Psoas muscle (tissue), 8 donors: ENCODE results near the gene PITPNC1. TPM values are rescaled to one million over a fixed set of nuclear protein-coding genes. Genes with fewer than 3 reads are reported as not detected.

Experiments used
- ATAC-seq, 4 donors: fragments of 200-7000 bp; cut with Tn5 transposase; one replicate each; pipeline ENCODE4 v1.9.1; 2020; ENCODE audit warnings: moderate library complexity in 3 of 4, mild to moderate bottlenecking in 2 of 4
- DNase-seq, 2 donors: peaks; one replicate each; pipeline ENCODE4 v3.0.0-alpha.2; 2020
- H3K27ac ChIP-seq: fragments of 200-600 bp; one replicate; pipeline ENCODE4 v1.8.0; 2022
- H3K27me3 ChIP-seq, 3 donors: fragments of 200-600 bp in 1 of 3; one replicate each; pipeline versions ENCODE4 v1.6.1 to v1.8.0; 2013 to 2022; ENCODE audit warnings: low read length in 2 of 3, mild to moderate bottlenecking in 2 of 3, moderate library complexity in 1 of 3; ENCODE audit not compliant: insufficient read depth in 3 of 3
- H3K36me3 ChIP-seq, 2 donors: fragments of 200-600 bp in 1 of 2; one replicate each; pipeline versions ENCODE4 v1.6.1 to v1.8.0; 2013 to 2022; ENCODE audit warnings: low read depth in 1 of 2, mild to moderate bottlenecking in 1 of 2, moderate library complexity in 1 of 2; ENCODE audit not compliant: insufficient read depth in 1 of 2
- H3K4me1 ChIP-seq: fragments of 200-600 bp; one replicate; pipeline ENCODE4 v1.8.0; 2022
- H3K4me3 ChIP-seq: fragments of 200-600 bp; one replicate; pipeline ENCODE4 v1.8.0; 2022; ENCODE audit warnings: mild to moderate bottlenecking
- H3K9me3 ChIP-seq: fragments of 200-600 bp; one replicate; pipeline ENCODE4 v1.8.0; 2022
- WGBS, 3 donors: extraction: QIAGEN DNeasy Blood & Tissue Kit; methylation state at CpG; one replicate each; pipeline versions ENCODE4 v1.1.6 to v1.1.7; 2013; 5-methylcytosine and 5-hydroxymethylcytosine counted together
- intact Hi-C, 2 donors: fragments of 100-400 bp; cut with DNase I; formaldehyde crosslinking; loops; one replicate each; pipeline versions ENCODE4 v1.11.0 to v1.14.2; 2022
- polyA plus RNA-seq, 3 donors: library from polyadenylated mRNA; stranded (reverse); fragments of 200-250 nt; gene quantifications; one replicate each; pipeline ENCODE4 v1.2.3, GENCODE V29; 2013
- total RNA-seq, 4 donors: library from RNA; stranded (reverse); fragmentation: NEBNext Ultra II Directional in 2 of 4; extraction: Animal tissue kit (Norgen Biotek cat#: 25700) in 2 of 4; gene quantifications; one replicate each; pipeline versions ENCODE4 v1.2.1 to v1.2.4, GENCODE V29; 2021 to 2023
- TF ChIP-seq, protein P1 (sequence below): fragments of 200-600 bp; IDR thresholded peaks from one replicate; pipeline ENCODE4 v1.8.0; 2022; ENCODE audit warnings: antibody characterized with exemption
- donor health status: healthy with polysubstance abuse.
- donor health status: DM: no; HTN: no; CAD: no; lungs with moderate emphysema.
- donor health status: Bipolar disorder and iron deficiency.
- donor health status: healthy.
- donor health status: DM: yes; HTN: yes; CAD: no.
- donor health status: DM: no; HTN: no; CAD: no.
- donor health status: DM: no; HTN: no; CAD: no.
- donor health status: DM: yes; HTN: yes; CAD: no.

Gene PITPNC1
- total and polyA plus RNA-seq, 7 donors, result 4.4 to 54.7 (median 6.6) TPM

DNA sequence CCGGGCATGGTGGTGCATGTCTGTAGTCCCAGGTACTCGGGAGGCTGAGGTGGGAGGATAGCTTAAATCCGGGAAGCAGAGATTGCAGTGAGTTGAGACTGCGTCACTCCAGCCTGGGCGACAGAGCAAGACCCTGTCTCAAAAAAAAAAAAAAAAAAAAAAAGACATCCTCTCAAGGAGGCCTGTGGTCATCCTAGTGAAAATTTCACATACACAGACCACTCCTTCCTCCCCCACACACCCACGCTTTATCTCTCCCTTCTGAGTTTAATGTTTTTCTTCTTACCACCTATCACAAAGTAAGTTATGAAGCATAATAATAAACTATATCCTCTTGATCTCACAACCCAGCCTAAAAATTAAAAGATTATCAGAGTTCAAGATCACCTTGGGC, 339.3 kb downstream of the PITPNC1 start:
- Histone ChIP-seq H3K27me3 (no peaks in the 10 kb centered on the region), H3K4me3 (no peak overlapping the region), H3K9me3 (no peaks in the 10 kb centered on the region), H3K4me1 (peaks cover 14% of the 10 kb centered on the region), H3K36me3 (peaks cover 2 to 21% of the 10 kb centered on the region in 2 donors), H3K27ac (no peak overlapping the region)
- intact Hi-C loops, result loop anchor here in 1 of 2 donors (10.0 kb wide), 1 partner anchor 108 kb away; the partner anchor contains the start of gene BPTF
- TF ChIP-seq, protein P1, sequence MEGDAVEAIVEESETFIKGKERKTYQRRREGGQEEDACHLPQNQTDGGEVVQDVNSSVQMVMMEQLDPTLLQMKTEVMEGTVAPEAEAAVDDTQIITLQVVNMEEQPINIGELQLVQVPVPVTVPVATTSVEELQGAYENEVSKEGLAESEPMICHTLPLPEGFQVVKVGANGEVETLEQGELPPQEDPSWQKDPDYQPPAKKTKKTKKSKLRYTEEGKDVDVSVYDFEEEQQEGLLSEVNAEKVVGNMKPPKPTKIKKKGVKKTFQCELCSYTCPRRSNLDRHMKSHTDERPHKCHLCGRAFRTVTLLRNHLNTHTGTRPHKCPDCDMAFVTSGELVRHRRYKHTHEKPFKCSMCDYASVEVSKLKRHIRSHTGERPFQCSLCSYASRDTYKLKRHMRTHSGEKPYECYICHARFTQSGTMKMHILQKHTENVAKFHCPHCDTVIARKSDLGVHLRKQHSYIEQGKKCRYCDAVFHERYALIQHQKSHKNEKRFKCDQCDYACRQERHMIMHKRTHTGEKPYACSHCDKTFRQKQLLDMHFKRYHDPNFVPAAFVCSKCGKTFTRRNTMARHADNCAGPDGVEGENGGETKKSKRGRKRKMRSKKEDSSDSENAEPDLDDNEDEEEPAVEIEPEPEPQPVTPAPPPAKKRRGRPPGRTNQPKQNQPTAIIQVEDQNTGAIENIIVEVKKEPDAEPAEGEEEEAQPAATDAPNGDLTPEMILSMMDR, result no peak
- ATAC-seq (no peak), DNase-seq (no peak)
- WGBS, 3 donors, result 90 to 99% (median 95%) methylated on average over 6 of the region's 6 CpGs

DNA sequence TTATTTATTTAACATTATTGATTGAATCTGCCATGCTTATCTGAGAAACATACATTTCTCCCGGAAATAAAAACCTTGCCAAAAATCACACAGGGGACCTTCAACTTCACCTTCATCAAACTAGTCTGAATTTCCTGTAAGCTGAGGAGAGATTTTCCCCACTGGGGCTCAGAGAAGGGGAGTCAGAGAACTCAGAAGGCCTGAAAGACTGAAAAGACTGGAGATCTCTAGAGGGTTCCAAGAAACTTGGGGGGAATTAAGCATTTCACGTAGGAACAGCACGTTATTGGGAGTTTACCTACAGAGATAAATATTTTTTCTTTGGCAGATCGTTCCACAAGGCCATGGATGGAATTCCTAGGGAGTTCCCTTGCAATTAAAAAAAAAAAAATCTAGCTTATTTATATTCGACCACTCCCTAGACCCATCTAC, 340.1 kb downstream of the PITPNC1 start:
- intact Hi-C loops, result loop anchor here in 1 of 2 donors (10.0 kb wide), 1 partner anchor 108 kb away; the partner anchor contains the start of gene BPTF
- Histone ChIP-seq H3K4me3 (peak overlapping the region; percentile 80), H3K27ac (peak overlapping the region; percentile 90), H3K27me3 (no peaks in the 10 kb centered on the region), H3K36me3 (peaks cover 9 to 29% of the 10 kb centered on the region in 2 donors), H3K9me3 (no peaks in the 10 kb centered on the region), H3K4me1 (peaks cover 14% of the 10 kb centered on the region)
- DNase-seq (no peak), ATAC-seq (peak in 3 of 4 donors; percentile 5 to 19 (median 8))
- 4 to 5% (median 4%) methylated on average over 5 of the region's 5 CpGs for WGBS, 3 donors
- TF ChIP-seq, protein P1, result no peak

DNA sequence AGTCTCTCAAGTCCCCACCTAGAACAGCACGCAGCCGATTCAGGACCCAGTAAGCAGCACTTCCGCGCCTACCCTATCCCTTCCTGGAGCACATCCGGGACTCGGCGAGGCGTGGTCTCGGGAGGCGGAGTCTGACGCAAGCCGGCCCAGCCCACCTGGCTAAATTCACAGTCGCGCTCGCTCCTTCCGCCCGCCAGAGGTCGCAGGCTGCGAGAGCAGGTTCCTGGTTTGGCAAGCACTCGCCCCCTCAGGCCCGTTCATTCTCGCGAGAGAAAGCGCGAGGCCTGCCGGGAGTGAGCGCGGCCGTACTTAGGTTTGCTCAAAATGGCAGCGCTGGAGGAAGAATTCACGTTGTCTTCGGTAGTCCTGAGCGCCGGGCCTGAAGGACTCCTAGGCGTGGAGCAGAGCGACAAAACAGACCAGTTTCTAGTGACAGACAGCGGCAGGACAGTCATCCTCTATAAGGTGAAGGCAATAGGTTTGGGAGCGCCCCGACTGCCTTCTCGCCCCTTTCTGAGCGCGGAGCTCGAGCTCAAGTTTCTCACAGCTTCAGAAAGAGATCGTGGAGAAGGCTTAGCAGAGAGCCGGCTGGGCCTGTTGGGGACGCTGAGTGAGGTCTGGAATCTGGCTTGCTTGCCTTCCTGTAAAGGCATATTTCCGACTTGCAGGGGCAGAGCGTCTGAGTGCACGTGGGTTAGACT, 340.7 kb downstream of the PITPNC1 start, which contains the start of gene NOL11:
Gene NOL11, plus strand, starts transcription at position 313 of the 701 bp plus-strand sequence. Its CDS starts 12 bp downstream, at position 325.
- peak; percentile 99 for DNase-seq
- Histone ChIP-seq H3K4me1 (peaks cover 14% of the 10 kb centered on the region), H3K36me3 (peaks cover 9 to 35% of the 10 kb centered on the region in 2 donors), H3K9me3 (no peaks in the 10 kb centered on the region), H3K4me3 (peak within 1 kb of the TSS; percentile 80), H3K27ac (peak within 1 kb of the TSS; percentile 90), H3K27me3 (no peaks in the 10 kb centered on the region)
- ATAC-seq, result peak; percentile 99
- 0 to 1% (median 0%) methylated on average over 49 of the region's 49 CpGs for WGBS, 3 donors
- intact Hi-C loops, result loop anchor here (2.0 to 10.0 kb wide), 2 partner anchors 107 kb away; partner anchors contain the start of gene BPTF (in 2 of the 2)
- TF ChIP-seq, protein P1, result peak; percentile 88

DNA sequence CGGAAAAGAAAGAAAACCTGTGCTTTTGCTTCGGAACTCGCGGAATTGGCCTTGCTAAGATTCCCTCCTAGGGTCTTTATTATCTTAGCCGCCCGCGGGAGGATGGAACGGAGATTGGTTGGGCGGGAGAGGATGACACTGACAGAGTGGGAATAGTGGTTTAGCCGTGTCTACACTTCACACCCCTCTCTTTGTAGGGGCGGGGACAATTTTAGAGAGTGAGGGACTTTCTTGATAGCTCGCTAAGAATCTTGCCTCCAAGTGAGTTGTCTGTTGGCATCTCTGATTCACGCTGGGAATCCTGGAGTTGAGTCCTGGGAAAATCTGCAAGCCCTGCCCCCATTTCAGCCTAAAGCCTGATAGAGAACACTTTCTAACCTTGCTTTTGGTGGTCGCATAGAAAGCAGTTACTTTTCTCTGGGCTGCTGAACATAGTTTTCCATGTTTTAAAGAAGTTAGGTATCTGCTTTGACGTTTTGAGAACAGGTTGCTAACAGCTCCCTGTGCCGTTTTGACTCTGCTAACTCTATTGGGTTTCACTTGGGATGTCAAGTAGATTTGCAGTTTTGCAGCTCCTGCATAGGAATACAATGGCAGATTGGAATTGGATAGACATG, 341.4 kb downstream of the PITPNC1 start:
- ATAC-seq, result peak in 3 of 4 donors; percentile 22 to 46 (median 34)
- TF ChIP-seq, protein P1, result no peak
- intact Hi-C loops, result loop anchor here (2.0 to 10.0 kb wide), 2 partner anchors 106 kb away; partner anchors contain the start of gene BPTF (in 2 of the 2)

More for the DNA sequence above, 341.4 kb downstream of the PITPNC1 start:
- DNase-seq, result no peak
- 0 to 1% (median 0%) methylated on average over 16 of the region's 16 CpGs for WGBS, 3 donors
- Histone ChIP-seq H3K27ac (peak overlapping the region; percentile 90), H3K27me3 (no peaks in the 10 kb centered on the region), H3K36me3 (peaks cover 9 to 39% of the 10 kb centered on the region in 2 donors), H3K4me1 (peaks cover 14% of the 10 kb centered on the region), H3K9me3 (no peaks in the 10 kb centered on the region), H3K4me3 (peak overlapping the region; percentile 80)
